Measurements from ENCODE around the gene COMMD10. TPM values are rescaled to one million over a fixed set of nuclear protein-coding genes. Genes with fewer than 3 reads are reported as not detected.

Gene COMMD10
- total RNA-seq, 4 donors from 2014 or later = 10.6 to 34.6 (median 15.2) TPM

- no peaks in the 10 kb centered on the region for H3K9me3 ChIP-seq
- DNase-seq (no peak), ATAC-seq (no peak)
- in situ Hi-C loops (cut with MboI; ENCODE audit: low sequenced_read_pairs in 4 of 4) (loop anchor here in 1 of 4 donors (25.0 kb wide), 1 partner anchor 418 kb away; the partner anchor contains the start of gene SEMA6A), intact Hi-C loops (cut with DNase I; ENCODE audit: low total_unique reads) (no loop called here)
- H3K4me1 ChIP-seq = no peaks in the 10 kb centered on the region
- H3K27me3 ChIP-seq = no peaks in the 10 kb centered on the region
- H3K4me3 ChIP-seq = no peak overlapping the region
- H3K36me3 ChIP-seq = no peaks in the 10 kb centered on the region
- no peak for TF ChIP-seq POLR2A (IDR thresholded peaks at IDR 0.05)
- TF ChIP-seq CTCF (IDR thresholded peaks at IDR 0.05 in 4 of 5, conservative IDR thresholded peaks at IDR 0.05 in 1 of 5) = no peak
- H3K27ac ChIP-seq = no peak overlapping the region
Measured at GRCh38 chr5:116144103-116144502, 59.3 kb downstream of the COMMD10 start.

GRCh38 chr5:116144991-116145390 is 60.2 kb downstream of the COMMD10 start:
- intact Hi-C loops (cut with DNase I; ENCODE audit: low total_unique reads) = no loop called here
- no peak overlapping the region for H3K27ac ChIP-seq
- H3K36me3 ChIP-seq = no peaks in the 10 kb centered on the region
- H3K4me1 ChIP-seq = no peaks in the 10 kb centered on the region
- no peaks in the 10 kb centered on the region for H3K9me3 ChIP-seq
- DNase-seq (no peak), ATAC-seq (no peak)
- no peak overlapping the region for H3K4me3 ChIP-seq
- H3K27me3 ChIP-seq = no peaks in the 10 kb centered on the region
- no peak for TF ChIP-seq CTCF (IDR thresholded peaks at IDR 0.05 in 4 of 5, conservative IDR thresholded peaks at IDR 0.05 in 1 of 5)
- in situ Hi-C loops (cut with MboI; ENCODE audit: low sequenced_read_pairs in 4 of 4) = loop anchor here in 1 of 4 donors (25.0 kb wide), 1 partner anchor 417 kb away; the partner anchor contains the start of gene SEMA6A

- ATAC-seq (no peak), DNase-seq (no peak)
- Histone ChIP-seq H3K4me1 (no peaks in the 10 kb centered on the region), H3K27me3 (no peaks in the 10 kb centered on the region), H3K4me3 (no peak overlapping the region), H3K9me3 (no peaks in the 10 kb centered on the region), H3K27ac (no peak overlapping the region), H3K36me3 (no peaks in the 10 kb centered on the region)
- intact Hi-C loops (cut with DNase I; ENCODE audit: low total_unique reads) = no loop called here
- TF ChIP-seq CTCF (IDR thresholded peaks at IDR 0.05 in 4 of 5, conservative IDR thresholded peaks at IDR 0.05 in 1 of 5) = no peak
- TF ChIP-seq POLR2A (IDR thresholded peaks at IDR 0.05) = no peak
- in situ Hi-C loops (cut with MboI; ENCODE audit: low sequenced_read_pairs in 4 of 4) = loop anchor here in 1 of 4 donors (25.0 kb wide), 1 partner anchor 417 kb away; the partner anchor contains the start of gene SEMA6A
Measured at GRCh38 chr5:116145416-116145815, 60.6 kb downstream of the COMMD10 start.

- ATAC-seq = no peak
- Histone ChIP-seq H3K27me3 (no peaks in the 10 kb centered on the region), H3K27ac (no peak overlapping the region), H3K36me3 (no peaks in the 10 kb centered on the region), H3K4me3 (no peak overlapping the region), H3K9me3 (no peaks in the 10 kb centered on the region), H3K4me1 (peaks cover 0 to 2% of the 10 kb centered on the region in 2 donors)
- intact Hi-C loops (cut with DNase I; ENCODE audit: low total_unique reads) = no loop called here
- TF ChIP-seq POLR2A (IDR thresholded peaks at IDR 0.05) = no peak
- no peak for TF ChIP-seq CTCF (IDR thresholded peaks at IDR 0.05 in 4 of 5, conservative IDR thresholded peaks at IDR 0.05 in 1 of 5)
- no peak for DNase-seq
- in situ Hi-C loops (cut with MboI; ENCODE audit: low sequenced_read_pairs in 4 of 4) = no loop called here
Measured at GRCh38 chr5:116152169-116152568, 67.3 kb downstream of the COMMD10 start.

GRCh38 chr5:116153687-116154174 is 68.9 kb downstream of the COMMD10 start:
- Histone ChIP-seq H3K4me1 (peaks cover 0 to 2% of the 10 kb centered on the region in 2 donors), H3K27ac (no peak overlapping the region), H3K9me3 (no peaks in the 10 kb centered on the region), H3K27me3 (no peaks in the 10 kb centered on the region), H3K36me3 (no peaks in the 10 kb centered on the region), H3K4me3 (no peak overlapping the region)
- in situ Hi-C loops (cut with MboI; ENCODE audit: low sequenced_read_pairs in 4 of 4) = no loop called here
- ATAC-seq (no peak), DNase-seq (no peak)
- intact Hi-C loops (cut with DNase I; ENCODE audit: low total_unique reads) = no loop called here
- no peak for TF ChIP-seq POLR2A (IDR thresholded peaks at IDR 0.05)
- no peak for TF ChIP-seq CTCF (IDR thresholded peaks at IDR 0.05 in 4 of 5, conservative IDR thresholded peaks at IDR 0.05 in 1 of 5)
